ENCODE data around the gene CLEC4E.

CLEC4E gene

DNA sequence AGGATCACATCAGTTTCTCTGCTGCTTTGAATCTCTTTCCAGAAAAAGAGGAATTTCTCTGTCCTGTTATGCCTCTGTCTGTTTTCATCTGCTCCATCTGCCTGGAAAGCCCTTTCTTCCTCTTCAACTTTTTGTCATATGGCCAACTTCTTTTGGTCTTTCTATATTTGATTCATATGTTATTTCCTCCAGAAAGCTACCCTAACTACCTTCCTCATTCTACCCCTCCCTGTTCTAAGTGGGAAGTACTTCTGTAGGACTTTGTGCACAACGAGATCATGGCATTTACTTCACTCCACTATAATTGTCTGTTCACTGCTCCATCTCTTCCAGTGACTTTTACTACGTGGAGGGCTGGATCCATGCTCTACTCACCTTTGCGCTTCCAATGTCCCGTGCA lies 21.5 kb downstream of the CLEC4E start:
- DNase-seq (ENCODE audit: low read depth) = no peak
- TF ChIP-seq CTCF (IDR thresholded peaks at IDR 0.05; ENCODE audit: control insufficient read depth, insufficient read depth, low read depth, low read length, missing control alignments) = no peak
- no peak overlapping the region for H3K4me3 ChIP-seq (ENCODE audit: control insufficient read depth, low read depth, low read length)

- no peak overlapping the region for H3K4me3 ChIP-seq (ENCODE audit: control insufficient read depth, low read depth, low read length)
- TF ChIP-seq CTCF (IDR thresholded peaks at IDR 0.05; ENCODE audit: control insufficient read depth, insufficient read depth, low read depth, low read length, missing control alignments) = no peak
- DNase-seq (ENCODE audit: low read depth) = no peak
These were observed 22.7 kb downstream of the CLEC4E start for GRCh38 chr12:8517971-8518370.

- TF ChIP-seq CTCF (IDR thresholded peaks at IDR 0.05; ENCODE audit: control insufficient read depth, insufficient read depth, low read depth, low read length, missing control alignments) = no peak
- DNase-seq (ENCODE audit: low read depth) = no peak
These were observed 27.4 kb downstream of the CLEC4E start, which contains the start of gene CLEC4D for GRCh38 chr12:8513256-8513655. TSS of gene CLEC4D (plus strand) at chr12:8513503. CDS start at chr12:8513733, 230 bp downstream.

GRCh38 chr12:8508910-8509841 lies 31.5 kb downstream of the CLEC4E start:
- DNase-seq (ENCODE audit: low read depth) = no peak
- H3K4me3 ChIP-seq (ENCODE audit: control insufficient read depth, low read depth, low read length) = no peak overlapping the region
- no peak for TF ChIP-seq CTCF (IDR thresholded peaks at IDR 0.05; ENCODE audit: control insufficient read depth, insufficient read depth, low read depth, low read length, missing control alignments)

More at GRCh38 chr12:8513256-8513655, 27.4 kb downstream of the CLEC4E start, which contains the start of gene CLEC4D:
- H3K4me3 ChIP-seq (ENCODE audit: control insufficient read depth, low read depth, low read length) = no peak within 1 kb of the TSS

DNA sequence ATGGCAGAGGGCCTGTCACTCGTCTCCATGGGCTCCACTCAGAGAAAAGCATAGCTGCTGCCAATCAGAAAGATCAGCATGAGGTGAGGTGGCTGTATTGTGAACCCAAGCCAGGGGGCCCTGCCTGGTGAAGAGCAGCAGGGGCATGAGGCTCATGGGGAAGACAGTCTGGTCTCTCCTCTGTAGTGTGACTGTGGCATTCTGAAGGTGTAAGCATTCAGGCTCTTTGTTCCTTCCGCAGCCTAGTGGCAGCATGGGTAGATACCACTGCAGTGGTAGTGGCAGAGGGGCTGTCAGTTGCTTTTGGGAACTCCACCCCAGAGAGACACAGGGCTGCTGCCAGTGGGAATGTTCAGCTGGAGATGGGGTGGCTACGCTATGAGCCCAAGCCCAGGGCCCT lies 32.5 kb downstream of the CLEC4E start:
- TF ChIP-seq CTCF (IDR thresholded peaks at IDR 0.05; ENCODE audit: control insufficient read depth, insufficient read depth, low read depth, low read length, missing control alignments) = no peak
- no peak overlapping the region for H3K4me3 ChIP-seq (ENCODE audit: control insufficient read depth, low read depth, low read length)
- DNase-seq (ENCODE audit: low read depth) = no peak

GRCh38 chr12:8507596-8507995 lies 33.1 kb downstream of the CLEC4E start:
- TF ChIP-seq CTCF (IDR thresholded peaks at IDR 0.05; ENCODE audit: control insufficient read depth, insufficient read depth, low read depth, low read length, missing control alignments) = no peak
- DNase-seq (ENCODE audit: low read depth) = no peak
- H3K4me3 ChIP-seq (ENCODE audit: control insufficient read depth, low read depth, low read length) = no peak overlapping the region
